ENCODE data around the gene ERLIN1. TPM values are rescaled to one million over a fixed set of nuclear protein-coding genes. Genes with fewer than 3 reads are reported as not detected.

The ERLIN1 gene
- total RNA-seq, 1 donor from 2014 or later = 49.5 TPM

DNA sequence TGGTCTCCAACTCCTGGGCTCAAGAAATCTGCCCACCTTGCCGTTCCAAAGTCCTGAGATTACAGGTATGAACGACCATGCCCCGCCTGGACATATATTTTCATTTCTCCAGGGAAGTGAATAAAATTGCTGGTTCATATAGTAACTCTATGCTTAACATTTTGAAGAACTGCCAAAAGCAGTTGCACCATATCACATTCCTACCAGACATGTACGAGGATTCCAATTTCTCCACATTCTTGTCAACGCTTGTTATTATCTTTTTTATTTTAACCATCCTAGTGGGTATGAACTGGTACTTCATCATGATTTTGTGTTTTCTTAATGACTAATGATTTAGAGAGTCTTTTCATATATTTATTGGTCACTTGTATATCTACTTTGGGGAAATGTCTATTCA, 82.2 kb downstream of the ERLIN1 start:
- no peak for DNase-seq (ENCODE audit: low spot score, unreplicated experiment)
- TF ChIP-seq, protein P1, sequence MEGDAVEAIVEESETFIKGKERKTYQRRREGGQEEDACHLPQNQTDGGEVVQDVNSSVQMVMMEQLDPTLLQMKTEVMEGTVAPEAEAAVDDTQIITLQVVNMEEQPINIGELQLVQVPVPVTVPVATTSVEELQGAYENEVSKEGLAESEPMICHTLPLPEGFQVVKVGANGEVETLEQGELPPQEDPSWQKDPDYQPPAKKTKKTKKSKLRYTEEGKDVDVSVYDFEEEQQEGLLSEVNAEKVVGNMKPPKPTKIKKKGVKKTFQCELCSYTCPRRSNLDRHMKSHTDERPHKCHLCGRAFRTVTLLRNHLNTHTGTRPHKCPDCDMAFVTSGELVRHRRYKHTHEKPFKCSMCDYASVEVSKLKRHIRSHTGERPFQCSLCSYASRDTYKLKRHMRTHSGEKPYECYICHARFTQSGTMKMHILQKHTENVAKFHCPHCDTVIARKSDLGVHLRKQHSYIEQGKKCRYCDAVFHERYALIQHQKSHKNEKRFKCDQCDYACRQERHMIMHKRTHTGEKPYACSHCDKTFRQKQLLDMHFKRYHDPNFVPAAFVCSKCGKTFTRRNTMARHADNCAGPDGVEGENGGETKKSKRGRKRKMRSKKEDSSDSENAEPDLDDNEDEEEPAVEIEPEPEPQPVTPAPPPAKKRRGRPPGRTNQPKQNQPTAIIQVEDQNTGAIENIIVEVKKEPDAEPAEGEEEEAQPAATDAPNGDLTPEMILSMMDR (IDR thresholded peaks at IDR 0.05; ENCODE audit: unreplicated experiment) = no peak
- Mint-ChIP-seq H3K9me3 (ENCODE audit: low read depth) (peaks cover 16% of the 10 kb centered on the region), H3K36me3 (ENCODE audit: insufficient read depth) (peaks cover 1% of the 10 kb centered on the region), H3K4me3 (ENCODE audit: low read depth) (no peak overlapping the region), H3K27ac (no peak overlapping the region), H3K27me3 (no peaks in the 10 kb centered on the region), H3K4me1 (ENCODE audit: low read depth) (peaks cover 6% of the 10 kb centered on the region)

DNA sequence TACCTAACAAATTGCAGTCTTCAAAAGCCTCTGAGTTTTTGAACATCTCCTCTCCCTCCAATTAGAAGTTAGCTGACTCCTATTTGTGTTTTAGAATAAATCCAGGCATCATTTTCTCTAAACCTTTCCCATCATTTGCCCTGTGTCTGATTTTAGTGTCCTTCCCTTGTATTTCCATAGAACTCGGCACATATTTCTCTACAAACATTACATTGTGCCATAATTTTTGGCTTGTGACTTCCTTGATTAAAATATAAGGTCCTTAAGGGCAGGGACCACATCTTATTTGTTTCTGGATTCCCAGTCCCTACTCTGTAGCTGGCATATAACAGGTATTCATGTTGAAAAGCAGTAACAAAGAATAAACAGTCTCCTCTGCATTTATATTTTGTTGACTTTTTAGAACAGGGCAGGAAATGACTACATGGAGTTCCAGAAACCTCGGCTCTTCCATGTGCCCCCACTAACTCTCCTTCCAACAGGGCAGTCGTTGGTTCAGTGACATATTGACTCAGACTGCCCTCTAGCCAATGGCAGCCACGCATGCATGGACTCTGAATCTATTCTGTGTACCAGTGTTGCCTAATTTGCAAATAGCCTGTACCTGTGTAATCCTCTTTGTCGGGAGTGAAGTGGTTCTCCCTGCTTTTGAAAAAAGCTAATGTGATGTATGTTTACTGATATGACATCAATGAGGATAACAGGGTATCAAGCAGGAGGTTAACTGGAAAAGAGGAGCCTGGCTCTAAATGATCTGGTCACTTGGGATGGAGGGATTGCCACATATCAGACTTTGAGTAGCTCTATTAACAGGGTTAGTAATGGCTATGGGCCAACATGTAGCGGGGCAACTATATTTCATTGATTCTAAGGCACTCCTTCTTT, 84.4 kb downstream of the ERLIN1 start:
- no peak for DNase-seq (ENCODE audit: low spot score, unreplicated experiment)
- Mint-ChIP-seq H3K4me3 (ENCODE audit: low read depth) (no peak overlapping the region), H3K27ac (no peak overlapping the region), H3K4me1 (ENCODE audit: low read depth) (peaks cover 6% of the 10 kb centered on the region), H3K27me3 (no peaks in the 10 kb centered on the region), H3K9me3 (ENCODE audit: low read depth) (peaks cover 22% of the 10 kb centered on the region), H3K36me3 (ENCODE audit: insufficient read depth) (peaks cover 1% of the 10 kb centered on the region)
- TF ChIP-seq, protein P1 (IDR thresholded peaks at IDR 0.05; ENCODE audit: unreplicated experiment) = no peak

DNA sequence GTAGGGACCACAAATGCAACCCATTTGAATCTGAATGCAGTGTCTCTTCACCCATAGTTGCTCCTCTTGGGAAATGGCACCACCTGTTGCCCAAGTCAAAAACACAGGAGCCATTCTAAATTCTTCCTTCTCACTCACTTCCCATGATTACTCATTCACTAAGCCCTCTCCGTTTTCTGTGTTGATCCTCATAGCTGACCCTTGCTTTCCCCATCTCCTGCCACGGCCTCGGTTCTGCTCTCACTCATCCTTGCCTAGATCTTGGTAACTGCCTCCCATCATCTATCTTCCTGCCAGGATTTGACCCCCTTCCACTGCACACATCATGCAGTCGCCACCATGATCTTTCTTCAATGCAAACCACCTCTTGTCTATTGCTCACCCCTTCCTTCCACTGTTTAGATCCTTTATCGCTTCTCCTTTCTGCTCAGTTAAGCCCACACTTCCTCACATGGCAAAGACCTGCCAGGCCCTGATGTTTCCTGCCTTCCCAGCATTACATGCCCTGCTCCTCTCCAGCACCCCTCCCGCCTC, 85.1 kb downstream of the ERLIN1 start:
- DNase-seq (ENCODE audit: low spot score, unreplicated experiment) = no peak
- H3K27ac Mint-ChIP-seq = no peak overlapping the region
- peaks cover 6% of the 10 kb centered on the region for H3K4me1 Mint-ChIP-seq (ENCODE audit: low read depth)
- H3K27me3 Mint-ChIP-seq = no peaks in the 10 kb centered on the region
- peaks cover 1% of the 10 kb centered on the region for H3K36me3 Mint-ChIP-seq (ENCODE audit: insufficient read depth)
- H3K9me3 Mint-ChIP-seq (ENCODE audit: low read depth) = peaks cover 24% of the 10 kb centered on the region
- TF ChIP-seq, protein P1 (IDR thresholded peaks at IDR 0.05; ENCODE audit: unreplicated experiment) = peak; percentile 30
- no peak overlapping the region for H3K4me3 Mint-ChIP-seq (ENCODE audit: low read depth)

Other genes starting within 250 kb of the ERLIN1 start
- 43.8 and 47.5 TPM in 2 replicates for gene DNMBP, start 176.1 kb downstream of the ERLIN1 start, total RNA-seq
- gene CPN1, start 104.2 kb downstream of the ERLIN1 start, total RNA-seq = 4.1 and 4.5 TPM in 2 replicates
- gene CHUK, start 43.6 kb upstream of the ERLIN1 start, total RNA-seq = 21.7 and 22.6 TPM in 2 replicates
- gene CWF19L1, start 81.6 kb upstream of the ERLIN1 start, total RNA-seq = 23.3 and 23.8 TPM in 2 replicates
- gene BLOC1S2, start 100.7 kb upstream of the ERLIN1 start, total RNA-seq = 28.7 and 31.6 TPM in 2 replicates
- 0.38 TPM in 1 of 2 replicates, not detected in the other for gene PKD2L1, start 144.2 kb upstream of the ERLIN1 start, total RNA-seq
- 281 and 309 TPM in 2 replicates for gene SCD, start 161.2 kb upstream of the ERLIN1 start, total RNA-seq